Measurements from ENCODE around the gene BCAM. TPM values are rescaled to one million over a fixed set of nuclear protein-coding genes. Genes with fewer than 3 reads are reported as not detected.

The BCAM gene
- total and polyA plus RNA-seq, 10 of the 15 experiments (the other 5 are each of a cell fraction or from before 2014, with no cell fraction given), result 0.10 to 0.64 TPM; not detected in 8

GRCh38 chr19:44782729-44783128 is 26.2 kb upstream of the BCAM start:
- FAIRE-seq, result no peak
- H3K9me3 ChIP-seq (replicated peaks; ENCODE audit: control insufficient read depth, insufficient read depth, low read length), result no peaks in the 10 kb centered on the region
- intact Hi-C loops (cut with micrococcal nuclease; ENCODE audit: unreplicated experiment) (no loop called here), in situ Hi-C loops (cut with MboI) (no loop called here)
- no TSS peak for BruUV-seq (replicated peaks)
- no peak overlapping the region for H3K9ac ChIP-seq (ENCODE audit: control insufficient read depth, insufficient read depth, low read length)
- ChIA-PET RAD21 (ENCODE audit: unreplicated experiment) (interaction anchor here (1.7 to 2.5 kb wide), 2 partner anchors 60 to 127 kb away, joined by 6 to 8 read pairs; no protein-coding TSS in a partner anchor), POLR2A (no interaction called here), SMC1A (ENCODE audit: uncharacterized antibody, unreplicated experiment) (interaction anchor here (0.5 to 3.6 kb wide), 4 partner anchors 9 to 59 kb away, joined by 3 to 23 read pairs (median 10); no protein-coding TSS in a partner anchor), CTCF (interaction anchor here (1.1 to 4.9 kb wide), 10 partner anchors 10 to 206 kb away, joined by 3 to 40 read pairs (median 13); partner anchors contain the start of gene NECTIN2)
- no peak for TF ChIP-seq POU2F2 (IDR thresholded peaks at IDR 0.05; ENCODE audit: borderline replicate concordance, low read depth, low read length)
- no peak for TF ChIP-seq TARDBP (IDR thresholded peaks at IDR 0.05; ENCODE audit: borderline replicate concordance)
- no peak for TF ChIP-seq CEBPB (IDR thresholded peaks at IDR 0.05; ENCODE audit: borderline replicate concordance in 1 of 2, low read depth in 2 of 2, low read length in 2 of 2)
- TF ChIP-seq USF1 (IDR thresholded peaks at IDR 0.05; ENCODE audit: borderline replicate concordance, extremely low read length, insufficient read depth, low read depth, low read length), result no peak
- no peak for TF ChIP-seq GATAD2B (conservative IDR thresholded peaks at IDR 0.05; ENCODE audit: low read depth)
- TF ChIP-seq DPF2 (IDR thresholded peaks at IDR 0.05), result no peak
- TF ChIP-seq HSF1 (IDR thresholded peaks at IDR 0.05; ENCODE audit: low read depth, low read length), result no peak
- TF ChIP-seq RFX5 (IDR thresholded peaks at IDR 0.05; ENCODE audit: low read depth, low read length), result no peak
- no peak for TF ChIP-seq YBX1 (IDR thresholded peaks at IDR 0.05)
- no peak for TF ChIP-seq TAF1 (IDR thresholded peaks at IDR 0.05; ENCODE audit: borderline replicate concordance, low read depth, low read length)
- TF ChIP-seq IRF5 (IDR thresholded peaks at IDR 0.05; ENCODE audit: borderline replicate concordance), result no peak
- TF ChIP-seq LARP7 (IDR thresholded peaks at IDR 0.05), result no peak
- no peak for TF ChIP-seq SUPT20H (IDR thresholded peaks at IDR 0.05; ENCODE audit: borderline replicate concordance, control insufficient read depth, low read depth, low read length)
- TF ChIP-seq TCF12 (IDR thresholded peaks at IDR 0.05; ENCODE audit: low read depth, low read length), result no peak
- no peak for TF ChIP-seq ASH2L (IDR thresholded peaks at IDR 0.05; ENCODE audit: borderline replicate concordance, low read depth)
- TF ChIP-seq RB1 (IDR thresholded peaks at IDR 0.05; ENCODE audit: borderline replicate concordance), result no peak
- TF ChIP-seq RAD51 (IDR thresholded peaks at IDR 0.05), result no peak
- TF ChIP-seq ELK1 (IDR thresholded peaks at IDR 0.05; ENCODE audit: low read depth, low read length), result no peak
- H3K27me3 ChIP-seq (replicated peaks in 1 of 2; ENCODE audit: control insufficient read depth in 2 of 2, insufficient read depth in 2 of 2, low read length in 1 of 2), result no peaks in the 10 kb centered on the region
- no peak overlapping the region for H3K4me3 ChIP-seq
- no peak overlapping the region for H3K27ac ChIP-seq (ENCODE audit: control insufficient read depth, insufficient read depth)
- ATAC-seq, result no peak
- H3K4me2 ChIP-seq (ENCODE audit: control insufficient read depth, insufficient read depth), result no peak overlapping the region
- no peak for DNase-seq (ENCODE audit: low read depth, low spot score)
- no peaks in the 10 kb centered on the region; the same call in 1 of the 2 replicates for H4K20me1 ChIP-seq (ENCODE audit: control insufficient read depth, insufficient read depth)
- WGBS (ENCODE audit: insufficient coverage, insufficient replicate concordance, low lambda C conversion rate, missing lambda C conversion rate), result 44% methylated on average over 5 of the region's 5 CpGs
- H3K79me2 ChIP-seq (ENCODE audit: control insufficient read depth, insufficient read depth, low read length), result no peaks in the 10 kb centered on the region
- no peak overlapping the region for H2AFZ ChIP-seq (ENCODE audit: control insufficient read depth, low read depth, low read length)
- H3K4me1 ChIP-seq (ENCODE audit: control insufficient read depth, insufficient read depth, low read length), result no peaks in the 10 kb centered on the region; the same call in 1 of the 2 replicates
- no peaks in the 10 kb centered on the region for H3K36me3 ChIP-seq (ENCODE audit: control insufficient read depth in 2 of 2, insufficient read depth in 2 of 2, low read length in 1 of 2)
